Astrocyte of the spinal cord (primary cell): Measurements from ENCODE around the gene NAALAD2.
"Not testable (repeated sequence)": the region's sequence is repeated elsewhere in the genome, so short reads cannot be mapped to it uniquely, and the experiment has no call there.

ENCODE experiments used
- DNase-seq: peaks from one replicate; pipeline ENCODE4 v3.0.0; 2011; ENCODE audit warnings: low read depth, low spot score
- H3K4me3 ChIP-seq: 2 replicates; pipeline ENCODE4 v1.5.1; 2011; ENCODE audit warnings: low read depth, mild to moderate bottlenecking, low read length, moderate library complexity
- CTCF ChIP-seq: IDR thresholded peaks from 2 replicates; pipeline ENCODE4 v1.5.1; 2012; ENCODE audit warnings: low read depth, mild to moderate bottlenecking, low read length, inconsistent platforms
- in situ Hi-C: cut with HindIII; loops from 2 replicates; pipeline ENCODE4 v1.10.0; 2017; ENCODE audit warnings: low sequenced_read_pairs

NAALAD2 gene

GRCh38 chr11:90134478-90135003, at the start of gene NAALAD2:
TSS of gene NAALAD2 (plus strand) at chr11:90134663. CDS start at chr11:90134759, 96 bp downstream.
- in situ Hi-C loops, result no loop called here
- peak within 1 kb of the TSS; percentile 53 for H3K4me3 ChIP-seq
- DNase-seq, result peak; percentile 47
- no peak for TF ChIP-seq CTCF

GRCh38 chr11:90085650-90086049, 48.8 kb upstream of the NAALAD2 start, which contains the start of gene UBTFL1:
TSS of gene UBTFL1 (plus strand) at chr11:90085950. CDS start at chr11:90085950, 0 bp downstream.
- H3K4me3 ChIP-seq, DNase-seq, in situ Hi-C loops: not testable (repeated sequence)

GRCh38 chr11:90088731-90089130, 45.7 kb upstream of the NAALAD2 start:
- in situ Hi-C loops, DNase-seq, H3K4me3 ChIP-seq: not testable (repeated sequence)

GRCh38 chr11:90095230-90095924, 39.1 kb upstream of the NAALAD2 start:
- in situ Hi-C loops, result not testable (repeated sequence)

GRCh38 chr11:90098261-90098660, 36.2 kb upstream of the NAALAD2 start:
- in situ Hi-C loops, DNase-seq, H3K4me3 ChIP-seq: not testable (repeated sequence)

More at GRCh38 chr11:90095230-90095924, 39.1 kb upstream of the NAALAD2 start:
- not testable (repeated sequence) for DNase-seq, H3K4me3 ChIP-seq

- TF ChIP-seq CTCF, result no peak
- in situ Hi-C loops, result no loop called here
- DNase-seq, result no peak
- no peak overlapping the region for H3K4me3 ChIP-seq
Measured at GRCh38 chr11:90100431-90100830, 34.0 kb upstream of the NAALAD2 start.

GRCh38 chr11:90113541-90113940, 20.9 kb upstream of the NAALAD2 start:
- H3K4me3 ChIP-seq, result no peak overlapping the region
- DNase-seq, result peak; percentile 11
- TF ChIP-seq CTCF, result peak; percentile 27
- in situ Hi-C loops, result no loop called here

GRCh38 chr11:90120191-90120590, 14.3 kb upstream of the NAALAD2 start:
- no peak overlapping the region for H3K4me3 ChIP-seq
- in situ Hi-C loops, result no loop called here
- DNase-seq, result no peak
- no peak for TF ChIP-seq CTCF
